Gastrocnemius medialis (tissue), 4 donors: Measurements from ENCODE around the gene HHATL.

Experiments used
- POLR2A ChIP-seq, 2 donors: fragments of 450-650 bp; IDR thresholded peaks; one replicate each; pipeline ENCODE4 v1.6.1; 2017; ENCODE audit warnings: antibody characterized with exemption in 2 of 2, mild to moderate bottlenecking in 2 of 2, moderate library complexity in 2 of 2
- TF ChIP-seq, protein P1 (sequence below), 5 experiments: fragments of 450-650 bp in 3 of 5; fragments of 200-600 bp in 2 of 5; sonication (generic) in 2 of 5; IDR thresholded peaks in 4 of 5; conservative IDR thresholded peaks in 1 of 5; 1 replicate in 4 of 5; 2 replicates in 1 of 5; pipeline ENCODE4 v1.5.1; 2016 to 2019; ENCODE audit warnings: antibody characterized with exemption in 5 of 5, mild to moderate bottlenecking in 3 of 5, moderate library complexity in 3 of 5

- TF ChIP-seq, protein P1, sequence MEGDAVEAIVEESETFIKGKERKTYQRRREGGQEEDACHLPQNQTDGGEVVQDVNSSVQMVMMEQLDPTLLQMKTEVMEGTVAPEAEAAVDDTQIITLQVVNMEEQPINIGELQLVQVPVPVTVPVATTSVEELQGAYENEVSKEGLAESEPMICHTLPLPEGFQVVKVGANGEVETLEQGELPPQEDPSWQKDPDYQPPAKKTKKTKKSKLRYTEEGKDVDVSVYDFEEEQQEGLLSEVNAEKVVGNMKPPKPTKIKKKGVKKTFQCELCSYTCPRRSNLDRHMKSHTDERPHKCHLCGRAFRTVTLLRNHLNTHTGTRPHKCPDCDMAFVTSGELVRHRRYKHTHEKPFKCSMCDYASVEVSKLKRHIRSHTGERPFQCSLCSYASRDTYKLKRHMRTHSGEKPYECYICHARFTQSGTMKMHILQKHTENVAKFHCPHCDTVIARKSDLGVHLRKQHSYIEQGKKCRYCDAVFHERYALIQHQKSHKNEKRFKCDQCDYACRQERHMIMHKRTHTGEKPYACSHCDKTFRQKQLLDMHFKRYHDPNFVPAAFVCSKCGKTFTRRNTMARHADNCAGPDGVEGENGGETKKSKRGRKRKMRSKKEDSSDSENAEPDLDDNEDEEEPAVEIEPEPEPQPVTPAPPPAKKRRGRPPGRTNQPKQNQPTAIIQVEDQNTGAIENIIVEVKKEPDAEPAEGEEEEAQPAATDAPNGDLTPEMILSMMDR (IDR thresholded peaks at IDR 0.05 in 4 of 5, conservative IDR thresholded peaks at IDR 0.05 in 1 of 5): no peak
- no peak for TF ChIP-seq POLR2A (IDR thresholded peaks at IDR 0.05)
Measured at GRCh38 chr3:42718338-42718737, 15.7 kb upstream of the HHATL start.
